ENCODE results near the gene AIMP1.
"Not testable (repeated sequence)": the region's sequence is repeated elsewhere in the genome, so short reads cannot be mapped to it uniquely, and the experiment has no call there.

Gene AIMP1

GRCh38 chr4:106385853-106386393 lies 69.6 kb downstream of the AIMP1 start:
- Mint-ChIP-seq H3K9me3 (no peaks in the 10 kb centered on the region), H3K36me3 (ENCODE audit: low read depth) (no peaks in the 10 kb centered on the region), H3K4me1 (ENCODE audit: low read depth) (no peaks in the 10 kb centered on the region), H3K27me3 (peaks cover 5% of the 10 kb centered on the region), H3K27ac (no peak overlapping the region), H3K4me3 (no peak overlapping the region)

GRCh38 chr4:106395582-106395981 lies 79.2 kb downstream of the AIMP1 start:
- peaks cover 42% of the 10 kb centered on the region for H3K9me3 Mint-ChIP-seq
- H3K4me1 Mint-ChIP-seq (ENCODE audit: low read depth): no peaks in the 10 kb centered on the region
- no peak overlapping the region for H3K27ac Mint-ChIP-seq
- peaks cover 11% of the 10 kb centered on the region for H3K27me3 Mint-ChIP-seq
- H3K4me3 Mint-ChIP-seq: no peak overlapping the region
- H3K36me3 Mint-ChIP-seq (ENCODE audit: low read depth): no peaks in the 10 kb centered on the region

- not testable (repeated sequence) for H3K4me3 Mint-ChIP-seq; H3K4me1 Mint-ChIP-seq (ENCODE audit: low read depth); H3K36me3 Mint-ChIP-seq (ENCODE audit: low read depth); H3K27ac Mint-ChIP-seq; H3K27me3 Mint-ChIP-seq
- H3K9me3 Mint-ChIP-seq: peaks cover 32% of the 10 kb centered on the region
Observed at GRCh38 chr4:106398898-106399297, 82.5 kb downstream of the AIMP1 start.
